WTC11 (cell line): Measurements from ENCODE around the gene PSD4. TPM values are rescaled to one million over a fixed set of nuclear protein-coding genes. Genes with fewer than 3 reads are reported as not detected.

ENCODE experiments used
- total RNA-seq: library from RNA; stranded (reverse); gene quantifications from 3 replicates; pipeline ENCODE4 v1.2.3, GENCODE V29; 2021

PSD4 gene
- total RNA-seq, 1 experiment from 2014 or later: 1.5 TPM

Other genes with a start within 250 kb of the PSD4 start
- 0.32 TPM in 1 of 3 replicates, not detected in the others for gene IL36G, start 196.0 kb upstream of the PSD4 start, total RNA-seq
- not detected in 3 replicates for gene IL36A, start 168.5 kb upstream of the PSD4 start, total RNA-seq
- gene IL36B, start 121.1 kb upstream of the PSD4 start, total RNA-seq: not detected in 3 replicates
- gene IL36RN, start 114.8 kb upstream of the PSD4 start, total RNA-seq: not detected in 3 replicates
- gene IL1F10, start 106.0 kb upstream of the PSD4 start, total RNA-seq: not detected in 3 replicates
- not detected in 3 replicates for gene IL1RN, start 46.4 kb upstream of the PSD4 start, total RNA-seq
- 0.27 to 0.66 TPM (median 0.35 TPM) in 3 replicates for gene PAX8, start 105.0 kb downstream of the PSD4 start, total RNA-seq